Esophagus muscularis mucosa (tissue), 4 donors: Measurements from ENCODE around the gene CAMKMT.

Experiments used
- CTCF ChIP-seq, 3 experiments: fragments of 200-600 bp in 2 of 3; fragments of 450-650 bp in 1 of 3; sonication (generic) in 2 of 3; IDR thresholded peaks; one replicate each; pipeline ENCODE4 v1.5.1; 2017 to 2019; ENCODE audit warnings: antibody characterized with exemption in 3 of 3, mild to moderate bottlenecking in 2 of 3, moderate library complexity in 1 of 3
- EP300 ChIP-seq: sonication (generic); formaldehyde crosslinking; IDR thresholded peaks from one replicate; pipeline ENCODE4 v1.6.1; 2017; ENCODE audit warnings: antibody characterized with exemption
- POLR2A ChIP-seq: fragments of 450-650 bp; IDR thresholded peaks from one replicate; pipeline ENCODE4 v1.6.1; 2017; ENCODE audit warnings: antibody characterized with exemption, moderate library complexity, mild to moderate bottlenecking, low read depth
- POLR2AphosphoS5 ChIP-seq, 2 donors: sonication (generic); formaldehyde crosslinking; IDR thresholded peaks; one replicate each; pipeline ENCODE4 v1.6.1; 2017; ENCODE audit warnings: antibody characterized with exemption in 2 of 2

- TF ChIP-seq CTCF (IDR thresholded peaks at IDR 0.05) (no peak), POLR2A (no peak), POLR2AphosphoS5 (IDR thresholded peaks at IDR 0.05) (no peak), EP300 (no peak)
These were observed 346.4 kb downstream of the CAMKMT start for GRCh38 chr2:44707945-44708660.
